HFFc6 (cell line): Measurements from ENCODE around the gene LGR6. TPM values are rescaled to one million over a fixed set of nuclear protein-coding genes. Genes with fewer than 3 reads are reported as not detected.

ENCODE experiments used
- DNase-seq: peaks from one replicate; pipeline ENCODE4 v3.0.0-alpha.2; 2018
- H3K27ac Mint-ChIP-seq: 2 replicates; pipeline ENCODE4 v1.8.0; 2020; ENCODE audit warnings: mild to moderate bottlenecking, mixed read lengths
- H3K27me3 Mint-ChIP-seq: 2 replicates; pipeline ENCODE4 v1.8.0; 2021; ENCODE audit warnings: mild to moderate bottlenecking, moderate library complexity, mixed read lengths; ENCODE audit not compliant: insufficient read depth
- H3K36me3 Mint-ChIP-seq: 2 replicates; pipeline ENCODE4 v1.8.0; 2021; ENCODE audit warnings: low read depth, mixed read lengths
- H3K4me1 Mint-ChIP-seq: 2 replicates; pipeline ENCODE4 v1.8.0; 2020; ENCODE audit warnings: low read depth, mixed read lengths
- H3K4me3 Mint-ChIP-seq: 2 replicates; pipeline ENCODE4 v1.8.0; 2020; ENCODE audit warnings: mild to moderate bottlenecking, moderate library complexity, mixed read lengths
- H3K9me3 Mint-ChIP-seq: 2 replicates; pipeline ENCODE4 v1.8.0; 2020; ENCODE audit warnings: mild to moderate bottlenecking, mixed read lengths
- CTCF ChIP-seq: fragments of 200-600 bp; sonication (generic); IDR thresholded peaks from 2 replicates; pipeline ENCODE4 v1.5.0; 2021; ENCODE audit warnings: antibody characterized with exemption, mild to moderate bottlenecking
- total RNA-seq, 6 experiments: library from RNA; stranded (reverse); fragmentation: NEBNext Ultra II Directional; extraction: Animal tissue kit (Norgen Biotek cat#: 25700); gene quantifications; 2 replicates in 1 of 6; 3 replicates in 5 of 6; pipeline ENCODE4 v1.2.3, GENCODE V29; 2021

Gene LGR6
- total RNA-seq, 6 experiments from 2014 or later, result not detected

- Mint-ChIP-seq H3K4me1 (peaks cover 19% of the 10 kb centered on the region), H3K36me3 (no peaks in the 10 kb centered on the region), H3K27me3 (peaks cover 17% of the 10 kb centered on the region), H3K27ac (no peak overlapping the region), H3K9me3 (no peaks in the 10 kb centered on the region), H3K4me3 (no peak overlapping the region)
- TF ChIP-seq CTCF, result no peak
- DNase-seq, result no peak
These were observed 46.6 kb upstream of the LGR6 start for GRCh38 chr1:202146993-202147392.

- Mint-ChIP-seq H3K9me3 (no peaks in the 10 kb centered on the region), H3K4me3 (no peak overlapping the region), H3K27ac (no peak overlapping the region), H3K4me1 (peaks cover 11% of the 10 kb centered on the region), H3K27me3 (peaks cover 23% of the 10 kb centered on the region), H3K36me3 (no peaks in the 10 kb centered on the region)
- TF ChIP-seq CTCF, result no peak
- no peak for DNase-seq
These were observed 45.2 kb upstream of the LGR6 start for GRCh38 chr1:202148391-202148790.

GRCh38 chr1:202149566-202149965 is 44.0 kb upstream of the LGR6 start:
- Mint-ChIP-seq H3K36me3 (no peaks in the 10 kb centered on the region), H3K4me1 (peaks cover 8% of the 10 kb centered on the region), H3K27ac (no peak overlapping the region), H3K27me3 (peaks cover 24% of the 10 kb centered on the region), H3K9me3 (no peaks in the 10 kb centered on the region), H3K4me3 (no peak overlapping the region)
- TF ChIP-seq CTCF, result no peak
- DNase-seq, result peak; percentile 11

- no peak overlapping the region for H3K4me3 Mint-ChIP-seq
- H3K27me3 Mint-ChIP-seq, result peaks cover 29% of the 10 kb centered on the region
- peaks cover 11% of the 10 kb centered on the region for H3K4me1 Mint-ChIP-seq
- no peaks in the 10 kb centered on the region for H3K9me3 Mint-ChIP-seq
- DNase-seq, result no peak
- no peaks in the 10 kb centered on the region for H3K36me3 Mint-ChIP-seq
- no peak for TF ChIP-seq CTCF
- no peak overlapping the region for H3K27ac Mint-ChIP-seq
These were observed 43.4 kb upstream of the LGR6 start for GRCh38 chr1:202150187-202150586.

GRCh38 chr1:202150602-202151001 is 43.0 kb upstream of the LGR6 start:
- Mint-ChIP-seq H3K4me1 (peaks cover 10% of the 10 kb centered on the region; the same call in 1 of the 2 replicates), H3K27ac (no peak overlapping the region), H3K4me3 (no peak overlapping the region), H3K27me3 (peaks cover 32% of the 10 kb centered on the region), H3K36me3 (no peaks in the 10 kb centered on the region), H3K9me3 (no peaks in the 10 kb centered on the region)
- no peak for DNase-seq
- TF ChIP-seq CTCF, result no peak

- H3K36me3 Mint-ChIP-seq, result no peaks in the 10 kb centered on the region
- peaks cover 10% of the 10 kb centered on the region; the same call in 1 of the 2 replicates for H3K4me1 Mint-ChIP-seq
- no peaks in the 10 kb centered on the region for H3K9me3 Mint-ChIP-seq
- H3K4me3 Mint-ChIP-seq, result no peak overlapping the region
- no peak overlapping the region for H3K27ac Mint-ChIP-seq
- no peak for TF ChIP-seq CTCF
- peaks cover 32% of the 10 kb centered on the region for H3K27me3 Mint-ChIP-seq
- DNase-seq, result no peak
These were observed 42.6 kb upstream of the LGR6 start for GRCh38 chr1:202151045-202151444.
